Skin epidermis (tissue), 12 donors: ENCODE data around the gene STXBP1.
A peak's percentile ranks its signal among the peaks of the same experiment; 100 is the strongest.
"Not testable (repeated sequence)": the region's sequence is repeated elsewhere in the genome, so short reads cannot be mapped to it uniquely, and the experiment has no call there.

Source experiments
- H3K27ac ChIP-seq, 21 experiments: fragments of 200-600 bp; sonication (generic) in 11 of 21; one replicate each; pipeline ENCODE4 v1.5.0; 2020; ENCODE audit warnings: mild to moderate bottlenecking in 3 of 21, inconsistent platforms in 2 of 21, moderate library complexity in 2 of 21
- H3K4me3 ChIP-seq, 7 experiments: fragments of 200-600 bp; sonication (generic) in 2 of 7; one replicate each; pipeline ENCODE4 v1.5.0; 2020; ENCODE audit warnings: inconsistent platforms in 2 of 7, mild to moderate bottlenecking in 2 of 7, moderate library complexity in 1 of 7

The STXBP1 gene

DNA sequence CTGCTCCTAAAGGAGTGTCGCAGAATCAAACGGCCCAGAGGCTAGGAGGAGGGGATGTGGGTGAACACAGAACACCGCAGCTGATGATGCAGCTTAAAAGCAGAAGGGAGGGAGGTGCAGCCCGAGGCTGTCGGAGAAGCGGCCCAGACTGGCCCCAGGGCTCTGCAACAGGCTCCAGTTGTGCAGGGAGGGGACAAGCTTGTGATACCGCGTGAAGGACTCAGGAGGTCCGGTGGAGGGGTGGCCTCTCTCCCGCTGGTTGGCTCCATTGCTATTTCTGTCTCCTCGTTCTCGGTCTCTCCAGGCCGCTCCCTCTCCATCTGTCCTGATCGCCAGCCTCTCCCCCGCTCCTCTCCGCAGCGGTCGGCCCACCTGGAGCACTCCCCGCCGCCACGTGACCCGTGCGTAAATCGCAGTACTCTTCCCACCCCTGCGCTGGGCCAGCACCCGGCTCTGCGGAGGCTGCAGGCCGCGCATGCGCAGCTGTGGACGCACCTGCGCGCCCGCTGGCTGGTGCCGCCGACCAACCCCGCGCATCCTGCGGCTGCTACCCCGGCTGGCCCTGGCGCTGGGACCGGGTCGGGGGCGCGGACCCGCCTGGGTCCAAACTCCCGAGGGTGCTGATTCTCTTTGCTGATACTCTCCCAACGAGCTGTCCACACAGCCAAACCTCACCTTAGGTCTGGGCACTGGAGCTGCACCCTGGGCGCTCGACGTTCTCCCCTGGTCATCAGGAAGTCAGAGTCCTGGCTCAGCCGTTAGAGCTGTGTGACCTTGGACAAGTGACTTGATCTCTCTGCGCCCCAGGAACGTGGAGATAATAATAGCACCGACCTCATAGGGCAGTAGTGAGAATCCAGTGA is 3.7 kb upstream of the STXBP1 start:
- Histone ChIP-seq H3K27ac (peak overlapping the region in 2 of 21 experiments; percentile 10 to 31), H3K4me3 (peak overlapping the region; percentile 6 to 34 (median 23))

- Histone ChIP-seq H3K4me3 (peak overlapping the region; percentile 58 to 84 (median 78)), H3K27ac (peak overlapping the region in 8 of 21 experiments; percentile 13 to 73 (median 60))
Measured at GRCh38 chr9:127611603-127611898, 526 bp upstream of the STXBP1 start.

DNA sequence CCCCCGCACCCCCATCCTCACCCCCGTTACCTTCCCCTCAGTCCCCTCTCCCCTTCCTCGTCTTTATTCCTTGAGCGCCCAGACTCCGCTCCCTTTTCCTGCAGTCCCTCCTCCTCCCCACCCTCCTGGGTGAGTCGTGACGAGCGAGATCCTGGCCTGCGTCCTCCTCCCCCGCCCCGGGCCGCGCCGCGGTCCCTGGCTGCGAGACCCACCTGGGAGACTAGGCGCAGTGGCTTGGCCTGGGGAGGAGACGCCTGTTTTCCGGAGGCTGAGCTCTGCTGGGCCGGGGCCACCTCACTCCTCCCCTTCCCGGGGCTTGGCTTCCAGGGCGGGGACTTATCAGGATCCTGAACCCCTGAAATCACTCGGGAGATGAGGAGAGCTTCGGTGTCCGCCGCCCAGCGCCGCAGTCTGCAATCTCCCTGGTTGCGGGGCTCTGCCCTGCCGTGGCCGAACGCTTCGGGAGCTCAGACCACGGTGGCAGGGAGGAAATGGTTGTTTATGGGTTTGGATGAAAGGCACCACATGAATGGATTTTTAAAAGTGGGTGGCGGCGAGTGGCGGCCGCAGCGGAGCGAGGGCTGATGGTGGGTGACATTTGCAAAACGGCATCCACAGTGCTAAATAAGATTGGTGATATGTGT is 984 bp downstream of the STXBP1 start:
- H3K4me3 ChIP-seq = peak overlapping the region; percentile 58 to 84 (median 78)
- H3K27ac ChIP-seq = peak overlapping the region in 16 of 21 experiments; percentile 0 to 94 (median 76)

- H3K27ac ChIP-seq = peak overlapping the region in 14 of 21 experiments; percentile 0 to 94 (median 78)
Measured at GRCh38 chr9:127613583-127613954, 1.5 kb downstream of the STXBP1 start.

DNA sequence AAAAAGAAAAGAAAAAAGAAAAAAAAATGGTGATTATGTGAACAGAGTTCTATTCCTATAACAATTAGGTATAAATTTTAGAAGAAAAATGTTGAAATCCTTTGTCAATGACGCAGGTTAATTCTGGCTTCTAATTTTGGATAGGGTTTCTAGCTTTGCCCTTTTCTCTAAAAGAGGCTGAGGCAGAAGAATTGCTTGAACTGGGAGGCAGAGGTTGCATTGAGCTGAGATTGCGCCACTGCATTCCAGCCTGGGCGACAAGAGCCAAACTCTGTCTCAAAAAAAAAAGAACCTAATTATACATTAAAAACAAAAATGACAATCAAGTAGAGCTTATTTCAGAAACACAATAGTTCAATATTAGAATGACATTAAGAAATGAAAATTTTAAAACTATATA is 2.9 kb downstream of the STXBP1 start:
- H3K27ac ChIP-seq = peak overlapping the region in 1 of 21 experiments; percentile 41
- H3K4me3 ChIP-seq = no peak overlapping the region

More at GRCh38 chr9:127613583-127613954, 1.5 kb downstream of the STXBP1 start:
- H3K4me3 ChIP-seq = peak overlapping the region; percentile 58 to 84 (median 78)

DNA sequence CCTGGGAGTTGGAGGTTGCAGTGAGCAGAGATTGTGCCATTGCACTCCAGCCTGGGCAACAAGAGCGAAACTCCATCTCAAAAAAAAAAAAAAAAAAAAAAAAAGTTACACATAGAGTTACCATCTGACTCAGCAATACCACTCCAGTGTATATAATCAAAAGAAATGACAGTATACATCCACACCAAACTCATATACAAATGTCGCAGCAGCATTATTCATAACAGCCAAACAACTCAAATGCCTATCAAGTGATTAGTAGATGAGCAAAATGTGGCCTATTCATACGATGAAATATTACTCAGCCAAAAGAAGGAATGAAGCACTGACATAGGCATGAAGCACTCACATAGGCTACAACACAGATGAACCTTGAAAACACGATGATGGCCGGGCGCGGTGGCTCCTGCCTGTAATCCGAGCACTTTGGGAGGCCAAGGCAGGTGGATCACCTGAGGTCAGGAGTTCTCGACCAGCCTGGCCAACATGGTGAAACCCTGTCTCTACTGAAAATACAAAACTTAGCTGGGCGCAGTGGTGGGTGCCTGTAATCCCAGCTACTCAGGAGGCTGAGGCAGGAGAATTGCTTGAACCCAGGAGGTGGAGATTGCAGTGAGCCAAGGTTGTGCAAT is 9.4 kb downstream of the STXBP1 start:
- H3K4me3 ChIP-seq, H3K27ac ChIP-seq: not testable (repeated sequence)

- Histone ChIP-seq H3K4me3 (no peak overlapping the region), H3K27ac (no peak overlapping the region)
Measured at GRCh38 chr9:127626752-127627493, 14.8 kb downstream of the STXBP1 start.

DNA sequence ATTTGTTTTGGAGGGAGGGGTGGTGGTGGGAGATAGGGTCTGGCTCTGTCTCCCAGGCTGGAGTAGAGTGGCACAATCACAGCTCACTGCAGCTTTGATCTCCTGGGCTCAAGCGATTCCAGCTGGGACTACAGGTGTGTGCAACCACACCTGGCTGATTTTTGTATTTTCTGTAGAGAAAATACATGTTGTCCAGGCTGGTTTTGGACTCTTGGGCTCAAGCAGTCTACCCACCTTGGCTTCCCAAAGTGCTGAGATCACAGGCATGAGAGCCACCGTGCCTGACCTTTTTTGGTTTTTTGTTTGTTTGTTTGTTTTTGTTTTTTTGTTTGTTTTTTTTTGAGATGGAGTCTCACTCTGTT is 15.4 kb downstream of the STXBP1 start:
- Histone ChIP-seq H3K27ac (no peak overlapping the region), H3K4me3 (no peak overlapping the region)

DNA sequence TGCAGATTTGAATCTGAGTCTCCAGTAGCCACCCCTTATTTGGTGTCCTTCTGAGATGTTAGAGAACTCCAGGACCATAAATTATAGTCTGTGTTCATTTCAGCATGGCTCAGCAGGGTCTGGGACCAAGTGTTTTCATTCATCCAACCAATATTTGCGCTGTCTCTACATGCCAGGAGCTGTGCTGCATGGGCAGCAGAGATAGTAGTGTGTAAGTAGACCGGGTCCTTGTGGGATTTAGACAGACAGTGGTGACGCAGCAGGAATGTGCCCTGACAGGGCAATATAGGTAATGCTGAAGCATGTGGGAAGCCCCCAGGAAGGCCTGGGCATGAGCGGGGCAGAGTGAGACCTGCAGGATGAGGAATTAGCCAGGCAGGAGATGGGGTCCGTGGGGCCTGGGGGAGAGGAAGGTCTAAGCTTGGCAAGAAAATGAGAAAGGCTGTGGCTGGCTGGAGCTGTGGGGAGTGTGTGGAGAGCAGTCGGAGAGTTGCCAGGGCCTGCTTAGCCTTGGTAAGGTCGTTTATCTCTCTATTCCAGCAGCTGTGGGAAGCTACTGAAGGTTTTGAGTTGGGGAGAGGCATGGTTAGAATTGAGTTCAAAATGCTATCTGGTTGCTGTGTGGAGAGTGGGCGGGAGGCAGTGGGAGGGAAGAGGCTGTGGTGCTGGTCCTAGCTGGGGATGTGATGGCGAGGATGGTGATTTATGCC is 16.8 kb downstream of the STXBP1 start:
- H3K4me3 ChIP-seq = no peak overlapping the region
- peak overlapping the region in 3 of 21 experiments; percentile 5 to 21 (median 20) for H3K27ac ChIP-seq

GRCh38 chr9:127629468-127630081 is 17.5 kb downstream of the STXBP1 start:
- Histone ChIP-seq H3K27ac (peak overlapping the region in 2 of 21 experiments; percentile 20 to 21), H3K4me3 (no peak overlapping the region)

DNA sequence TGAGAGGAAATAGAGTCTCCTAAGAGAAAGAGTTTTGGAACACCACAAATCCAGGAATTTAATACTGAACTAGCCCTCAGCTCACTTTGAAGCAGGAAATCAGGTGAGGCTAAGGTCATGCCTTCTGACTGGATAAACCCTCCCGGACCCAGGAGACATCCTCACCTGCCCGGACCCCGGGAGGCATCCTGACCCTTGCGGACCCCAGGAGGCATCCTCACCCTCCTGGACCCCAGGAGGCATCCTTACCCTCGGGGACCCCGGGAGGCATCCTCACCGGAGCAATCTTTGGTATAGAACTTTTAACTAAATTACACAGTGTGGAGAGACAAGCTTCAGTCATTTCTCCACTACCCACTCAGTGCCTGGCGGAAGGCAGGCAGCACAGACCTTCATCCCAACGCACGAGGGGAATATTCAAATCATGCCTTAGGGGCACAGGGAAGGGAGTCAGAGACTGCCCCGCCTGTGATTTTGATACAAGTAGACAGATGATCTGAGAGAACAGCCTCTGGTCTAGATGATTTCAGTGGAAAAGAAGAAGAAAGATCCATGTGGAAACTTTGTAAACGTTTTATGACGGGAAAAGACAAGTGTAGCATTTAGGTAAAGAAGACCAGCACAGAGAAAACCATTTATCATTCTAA is 21.3 kb downstream of the STXBP1 start:
- peak overlapping the region in 8 of 21 experiments; percentile 3 to 70 (median 34) for H3K27ac ChIP-seq

DNA sequence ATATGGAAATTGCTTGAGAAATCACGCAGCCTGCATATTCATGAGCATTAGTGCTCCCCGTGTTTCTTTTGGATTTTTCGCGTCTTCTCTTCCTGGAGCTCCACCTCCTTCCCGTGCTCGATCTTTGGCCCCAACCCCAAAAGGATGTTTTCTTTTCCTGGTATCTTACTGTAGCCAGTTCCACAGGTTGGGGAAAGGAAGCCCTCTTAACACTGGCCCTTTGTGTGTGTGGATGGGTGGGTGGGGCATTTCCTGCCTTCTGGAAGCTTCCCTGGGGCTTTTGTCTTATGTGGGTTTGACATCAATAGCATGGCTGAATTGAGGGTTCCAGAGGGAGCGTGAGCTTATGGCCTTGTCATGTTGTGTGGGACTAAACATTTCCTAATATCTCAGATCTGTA is 21.9 kb downstream of the STXBP1 start:
- peak overlapping the region in 6 of 21 experiments; percentile 3 to 70 (median 34) for H3K27ac ChIP-seq
- no peak overlapping the region for H3K4me3 ChIP-seq

More for the DNA sequence above, 21.3 kb downstream of the STXBP1 start:
- no peak overlapping the region for H3K4me3 ChIP-seq

DNA sequence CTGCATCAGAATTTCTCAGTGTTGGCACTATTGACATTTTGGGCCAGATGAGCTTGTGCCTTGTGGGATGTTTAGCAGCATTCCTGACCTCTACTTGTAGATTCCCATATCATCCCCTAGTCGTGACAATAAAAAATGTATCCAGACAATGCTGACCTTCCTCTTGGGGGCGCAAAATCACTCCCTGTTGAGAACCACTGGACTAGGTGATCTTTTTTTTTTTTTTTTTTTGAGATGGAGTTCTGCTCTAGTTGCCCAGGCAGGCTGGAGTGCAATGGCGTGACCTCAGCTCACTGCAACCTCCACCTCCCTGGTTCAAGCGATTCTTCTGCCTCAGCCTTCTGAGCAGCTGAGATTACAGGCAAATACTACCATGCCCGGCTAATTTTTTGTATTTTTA is 22.6 kb downstream of the STXBP1 start:
- peak overlapping the region in 3 of 21 experiments; percentile 18 to 28 (median 22) for H3K27ac ChIP-seq
- H3K4me3 ChIP-seq = no peak overlapping the region

DNA sequence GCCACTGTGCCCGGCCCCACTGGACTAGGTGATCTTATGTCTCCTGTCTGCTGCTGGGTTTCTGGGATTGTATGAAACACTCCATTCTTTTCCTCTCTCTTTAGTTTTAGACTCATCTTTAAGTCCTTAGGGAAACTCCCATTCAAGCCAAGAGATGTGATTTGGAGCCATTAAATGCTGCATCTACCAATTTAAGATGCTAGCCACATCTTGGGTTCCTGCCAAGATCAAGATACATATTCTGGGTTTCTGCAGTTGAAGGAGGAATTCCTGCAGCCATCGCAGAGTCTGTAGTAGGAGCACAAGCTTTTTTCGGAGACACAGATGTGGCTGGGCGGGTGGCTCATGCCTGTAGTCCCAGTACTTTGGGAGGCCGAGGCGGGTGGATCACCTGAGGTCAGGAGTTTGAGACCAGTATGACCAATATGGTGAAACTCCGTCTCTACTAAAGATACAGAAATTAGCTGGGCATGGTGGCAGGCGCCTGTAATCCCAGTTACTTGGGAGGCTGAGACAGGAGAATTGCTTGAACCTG is 23.2 kb downstream of the STXBP1 start:
- H3K4me3 ChIP-seq = no peak overlapping the region
- no peak overlapping the region for H3K27ac ChIP-seq

DNA sequence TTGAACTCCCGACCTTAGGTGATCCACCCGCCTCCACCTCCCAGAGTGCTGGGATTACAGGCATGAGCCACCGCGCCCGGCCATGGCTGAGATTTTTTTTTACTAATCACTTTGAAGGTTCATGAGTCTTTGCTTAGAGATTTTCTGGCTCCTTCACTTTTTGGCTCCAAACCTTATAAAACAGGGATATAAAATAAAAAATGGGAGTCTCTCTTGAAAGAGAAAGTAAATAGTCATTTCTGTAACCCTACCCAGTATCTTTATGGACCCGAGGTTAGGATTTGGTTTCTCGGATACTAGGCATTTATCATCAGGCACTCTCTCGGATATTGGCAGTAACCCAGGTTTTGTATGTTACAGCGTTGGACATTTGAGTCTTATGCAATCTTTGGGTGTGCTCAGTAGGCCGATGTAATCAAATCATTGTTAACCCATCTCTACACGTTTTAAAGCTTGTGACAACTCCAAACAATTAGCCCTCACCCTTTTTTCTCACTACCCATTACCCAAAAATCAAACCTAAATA is 25.3 kb downstream of the STXBP1 start:
- H3K27ac ChIP-seq = peak overlapping the region in 4 of 21 experiments; percentile 14 to 59 (median 38)

DNA sequence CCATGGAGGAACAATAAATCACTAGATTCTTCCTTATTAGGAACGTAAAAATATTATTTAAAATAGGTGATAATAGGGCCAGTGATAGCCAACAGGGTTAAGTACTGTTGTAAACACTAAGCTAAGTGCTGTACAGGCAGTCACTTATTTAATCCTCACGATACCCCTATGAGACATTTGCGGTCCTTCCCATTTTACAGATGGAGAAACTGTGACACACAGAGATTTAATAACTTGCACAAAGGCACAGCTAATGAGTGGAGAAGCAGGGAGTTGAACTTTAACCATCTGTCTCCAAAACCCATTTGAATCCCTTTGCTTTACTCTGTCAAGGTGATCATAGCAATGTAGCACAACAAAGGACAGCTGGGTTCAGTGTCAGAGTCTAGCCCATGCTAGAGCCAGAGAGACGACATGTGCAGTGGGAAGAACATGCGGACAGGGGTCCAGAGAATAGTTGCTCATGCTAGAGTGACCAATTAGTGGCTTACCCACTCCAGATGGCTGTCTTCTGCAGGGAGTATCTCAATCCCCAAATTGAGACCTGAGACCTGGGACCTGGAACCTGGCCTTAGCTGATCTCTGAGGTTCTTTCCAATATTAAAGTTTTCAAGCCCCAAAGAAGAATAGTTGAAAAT is 28.9 kb downstream of the STXBP1 start:
- Histone ChIP-seq H3K4me3 (no peak overlapping the region), H3K27ac (no peak overlapping the region)

More for the DNA sequence above, 25.3 kb downstream of the STXBP1 start:
- no peak overlapping the region for H3K4me3 ChIP-seq

DNA sequence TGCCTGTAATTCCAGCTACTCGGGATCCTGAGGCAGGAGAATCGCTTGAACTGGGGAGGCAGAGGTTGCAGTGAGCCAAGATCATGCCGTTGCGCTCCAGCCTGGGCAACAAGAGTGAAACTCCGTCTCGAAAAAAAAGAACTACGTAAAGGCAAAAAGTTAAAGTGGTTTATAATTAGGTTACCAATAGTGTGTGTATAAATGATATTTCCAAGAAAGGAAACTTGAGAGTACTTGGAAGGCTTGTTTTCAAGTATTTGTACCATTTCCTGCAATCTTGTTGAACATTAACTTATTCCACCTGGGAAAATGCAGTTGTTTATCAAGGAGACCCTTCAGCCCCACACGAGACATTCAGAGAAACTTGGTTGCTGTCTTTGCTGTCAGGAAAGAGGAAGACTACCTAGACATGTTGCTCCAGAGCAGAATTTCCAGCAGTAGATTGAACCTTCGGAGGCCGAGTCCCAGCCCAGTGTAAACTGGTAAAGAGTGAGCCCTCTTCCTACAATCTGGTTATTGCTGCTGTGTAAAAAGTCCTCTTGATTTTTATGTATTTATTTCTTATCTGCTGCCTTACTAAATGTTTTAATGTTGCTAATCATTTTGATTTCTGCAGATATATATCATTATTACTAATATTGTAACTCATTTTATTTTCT is 30.1 kb downstream of the STXBP1 start:
- peak overlapping the region in 2 of 21 experiments; percentile 8 to 19 for H3K27ac ChIP-seq
- no peak overlapping the region for H3K4me3 ChIP-seq
